MM.1S (cell line): ENCODE measurements around the gene BCAS3.

Source experiments
- EZH2 ChIP-seq: fragments of 300-600 bp; sonication (generic); optimal IDR thresholded peaks from 2 replicates; pipeline ENCODE3; 2017; ENCODE audit warnings: low read depth, mild to moderate bottlenecking, antibody characterized with exemption, low read length, mixed read lengths
- EZH2phosphoT487 ChIP-seq: fragments of 300-600 bp; sonication (generic); IDR thresholded peaks from 2 replicates; pipeline ENCODE4 v1.6.1; 2018; ENCODE audit warnings: antibody characterized with exemption, low read length
- TF ChIP-seq, protein P1 (sequence below): fragments of 300-600 bp; sonication (generic); IDR thresholded peaks from 2 replicates; pipeline ENCODE4 v1.5.1; 2016; ENCODE audit warnings: antibody characterized with exemption, low read length, mixed read lengths

- TF ChIP-seq, protein P1, sequence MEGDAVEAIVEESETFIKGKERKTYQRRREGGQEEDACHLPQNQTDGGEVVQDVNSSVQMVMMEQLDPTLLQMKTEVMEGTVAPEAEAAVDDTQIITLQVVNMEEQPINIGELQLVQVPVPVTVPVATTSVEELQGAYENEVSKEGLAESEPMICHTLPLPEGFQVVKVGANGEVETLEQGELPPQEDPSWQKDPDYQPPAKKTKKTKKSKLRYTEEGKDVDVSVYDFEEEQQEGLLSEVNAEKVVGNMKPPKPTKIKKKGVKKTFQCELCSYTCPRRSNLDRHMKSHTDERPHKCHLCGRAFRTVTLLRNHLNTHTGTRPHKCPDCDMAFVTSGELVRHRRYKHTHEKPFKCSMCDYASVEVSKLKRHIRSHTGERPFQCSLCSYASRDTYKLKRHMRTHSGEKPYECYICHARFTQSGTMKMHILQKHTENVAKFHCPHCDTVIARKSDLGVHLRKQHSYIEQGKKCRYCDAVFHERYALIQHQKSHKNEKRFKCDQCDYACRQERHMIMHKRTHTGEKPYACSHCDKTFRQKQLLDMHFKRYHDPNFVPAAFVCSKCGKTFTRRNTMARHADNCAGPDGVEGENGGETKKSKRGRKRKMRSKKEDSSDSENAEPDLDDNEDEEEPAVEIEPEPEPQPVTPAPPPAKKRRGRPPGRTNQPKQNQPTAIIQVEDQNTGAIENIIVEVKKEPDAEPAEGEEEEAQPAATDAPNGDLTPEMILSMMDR = no peak
- no peak for TF ChIP-seq EZH2phosphoT487
- TF ChIP-seq EZH2 = no peak
Measured at GRCh38 chr17:61387011-61387410, 709.4 kb downstream of the BCAS3 start.
